Measurements from ENCODE around the gene ZNF618. TPM values are rescaled to one million over a fixed set of nuclear protein-coding genes. Genes with fewer than 3 reads are reported as not detected.

Gene ZNF618
- total RNA-seq, 5 donors from 2014 or later (not counting 1 experiment from before 2014, with no cell fraction given) = 0.73 to 3.0 (median 1.4) TPM

DNA sequence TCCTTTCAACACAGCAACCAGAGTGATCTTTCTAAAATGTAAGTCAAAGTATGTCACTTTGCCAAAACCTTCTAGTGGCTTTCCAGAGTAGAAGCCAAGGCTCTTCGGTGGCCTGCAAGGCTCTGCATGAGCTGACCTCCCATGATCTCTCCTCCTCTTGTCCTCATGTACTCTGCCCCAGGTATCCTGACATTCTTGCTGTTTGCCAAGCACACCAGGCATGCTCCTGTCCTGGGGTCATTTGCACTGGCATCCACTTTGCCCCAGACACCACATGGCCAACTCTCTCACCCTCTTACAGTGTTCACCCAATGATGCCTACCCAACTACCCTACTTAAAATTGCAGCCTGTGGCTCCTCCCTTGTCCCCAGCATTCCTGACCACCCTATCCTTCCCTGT, 86.3 kb downstream of the ZNF618 start:
- Histone ChIP-seq H3K4me3 (ENCODE audit: control insufficient read depth in 1 of 2, extremely low read depth in 1 of 2, low read length in 1 of 2) (no peak overlapping the region), H3K27me3 (replicated peaks in 1 of 2; ENCODE audit: control insufficient read depth in 2 of 2, extremely low read depth in 1 of 2, insufficient read depth in 2 of 2, low read length in 1 of 2) (no peaks in the 10 kb centered on the region), H3K36me3 (ENCODE audit: control insufficient read depth in 2 of 2, extremely low read depth in 1 of 2, insufficient read depth in 1 of 2, low read length in 1 of 2) (no peaks in the 10 kb centered on the region), H3K4me1 (ENCODE audit: control insufficient read depth in 1 of 2, extremely low read depth in 1 of 2, insufficient read depth in 2 of 2, low read length in 2 of 2) (no peaks in the 10 kb centered on the region), H3K27ac (ENCODE audit: low read length) (no peak overlapping the region), H3K9me3 (no peaks in the 10 kb centered on the region)
- Mint-ChIP-seq H3K4me3 (no peak overlapping the region), H3K36me3 (no peaks in the 10 kb centered on the region), H3K27ac (no peak overlapping the region), H3K4me1 (no peaks in the 10 kb centered on the region), H3K27me3 (no peaks in the 10 kb centered on the region), H3K9me3 (no peaks in the 10 kb centered on the region)
- DNase-seq = no peak
- ChIA-PET POLR2A (no interaction called here), CTCF (no interaction called here)
- 100% methylated on average over 1 of the region's 1 CpG for WGBS (ENCODE audit: insufficient coverage)
- ATAC-seq (replicated peaks in 1 of 4) = no peak

DNA sequence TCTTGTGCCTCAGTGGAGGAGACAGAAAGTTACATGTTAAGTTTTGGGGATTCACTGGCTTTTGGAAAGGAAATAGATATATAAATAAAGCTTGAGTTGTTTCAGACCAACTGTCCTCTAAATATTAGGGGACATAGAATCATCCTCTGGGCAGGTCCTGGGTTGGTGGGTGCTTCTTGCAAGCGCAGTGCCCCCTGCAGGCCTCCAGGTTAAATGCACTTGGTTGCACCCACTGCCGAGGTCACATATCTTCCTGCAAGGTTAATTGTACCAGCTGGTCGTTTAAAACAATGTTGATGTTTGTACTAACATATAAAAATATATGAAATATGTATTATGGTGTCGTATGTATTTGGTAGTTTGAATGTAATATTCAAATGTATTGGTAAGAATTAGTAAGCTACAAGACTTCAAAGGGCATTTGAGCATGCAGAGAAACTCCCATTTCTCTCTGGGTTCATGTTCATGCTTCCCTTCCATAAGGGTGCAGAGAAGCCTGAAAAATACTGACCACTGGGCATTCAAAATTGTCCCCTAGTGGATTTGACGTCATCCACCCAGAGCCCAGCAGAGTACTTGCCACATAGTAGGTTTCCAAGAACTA, 87.0 kb downstream of the ZNF618 start:
- Mint-ChIP-seq H3K9me3 (no peaks in the 10 kb centered on the region), H3K4me1 (no peaks in the 10 kb centered on the region), H3K27ac (no peak overlapping the region), H3K27me3 (no peaks in the 10 kb centered on the region), H3K4me3 (no peak overlapping the region), H3K36me3 (no peaks in the 10 kb centered on the region)
- ATAC-seq (replicated peaks in 1 of 4) (no peak), DNase-seq (peak in 6 of 35 experiments; percentile 1 to 16 (median 7))
- no peaks in the 10 kb centered on the region for H3K27me3 ChIP-seq (replicated peaks in 1 of 2; ENCODE audit: control insufficient read depth in 2 of 2, extremely low read depth in 1 of 2, insufficient read depth in 2 of 2, low read length in 1 of 2)
- no peaks in the 10 kb centered on the region for H3K9me3 ChIP-seq
- no peak overlapping the region for H3K4me3 ChIP-seq (ENCODE audit: control insufficient read depth in 1 of 2, extremely low read depth in 1 of 2, low read length in 1 of 2)
- no peak overlapping the region for H3K27ac ChIP-seq (ENCODE audit: low read length)
- POLR2A ChIA-PET = no interaction called here
- no CpG with 5 or more reads among the region's 5 CpGs for WGBS (ENCODE audit: insufficient coverage)
- no peaks in the 10 kb centered on the region for H3K4me1 ChIP-seq (ENCODE audit: control insufficient read depth in 1 of 2, extremely low read depth in 1 of 2, insufficient read depth in 2 of 2, low read length in 2 of 2)
- CTCF ChIA-PET = no interaction called here
- no peaks in the 10 kb centered on the region for H3K36me3 ChIP-seq (ENCODE audit: control insufficient read depth in 2 of 2, extremely low read depth in 1 of 2, insufficient read depth in 1 of 2, low read length in 1 of 2)

DNA sequence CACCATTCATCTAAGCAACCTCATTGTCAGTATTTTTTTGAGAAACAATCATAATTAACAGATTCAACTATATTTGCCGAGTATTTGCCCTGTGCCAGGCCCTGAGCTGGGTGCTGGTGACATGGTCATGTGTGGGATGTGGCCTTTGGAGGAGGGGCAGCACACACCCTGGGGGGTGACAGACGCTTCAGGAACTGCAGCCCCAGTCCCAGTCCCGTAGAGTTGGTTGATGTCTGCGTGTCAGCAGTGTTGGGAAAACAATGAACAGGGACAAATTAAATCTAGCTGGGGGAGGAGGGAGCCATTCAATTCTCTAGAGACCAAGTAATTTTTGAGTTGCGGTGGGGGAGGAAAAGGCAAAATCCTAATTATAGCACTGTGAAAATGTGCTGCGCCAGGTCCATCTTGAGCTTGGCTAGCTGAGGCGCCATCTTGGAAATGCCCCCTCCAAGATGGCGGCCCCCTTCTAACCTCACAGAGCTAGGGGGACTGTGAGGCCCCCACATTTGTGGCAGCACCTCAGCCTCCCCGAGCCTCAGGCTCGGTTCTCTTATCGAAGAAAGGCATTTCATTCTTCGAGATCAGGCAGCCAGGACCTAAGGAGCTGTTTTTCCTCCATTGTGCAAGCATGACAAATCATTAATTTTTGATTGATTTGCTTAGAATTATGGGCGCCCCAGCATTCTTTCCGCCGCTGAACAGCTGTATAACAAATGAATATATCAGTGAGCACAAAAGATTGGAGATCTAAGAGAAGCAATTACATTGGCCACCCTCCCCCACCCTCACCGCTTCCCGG, 87.8 kb downstream of the ZNF618 start:
- no peak for DNase-seq
- Histone ChIP-seq H3K36me3 (ENCODE audit: control insufficient read depth in 2 of 2, extremely low read depth in 1 of 2, insufficient read depth in 1 of 2, low read length in 1 of 2) (no peaks in the 10 kb centered on the region), H3K9me3 (no peaks in the 10 kb centered on the region), H3K27me3 (replicated peaks in 1 of 2; ENCODE audit: control insufficient read depth in 2 of 2, extremely low read depth in 1 of 2, insufficient read depth in 2 of 2, low read length in 1 of 2) (no peaks in the 10 kb centered on the region), H3K4me1 (ENCODE audit: control insufficient read depth in 1 of 2, extremely low read depth in 1 of 2, insufficient read depth in 2 of 2, low read length in 2 of 2) (no peaks in the 10 kb centered on the region), H3K4me3 (ENCODE audit: control insufficient read depth in 1 of 2, extremely low read depth in 1 of 2, low read length in 1 of 2) (no peak overlapping the region), H3K27ac (ENCODE audit: low read length) (no peak overlapping the region)
- H3K27me3 Mint-ChIP-seq = no peaks in the 10 kb centered on the region
- H3K4me1 Mint-ChIP-seq = no peaks in the 10 kb centered on the region
- no peak overlapping the region for H3K4me3 Mint-ChIP-seq
- CTCF ChIA-PET = no interaction called here
- no peaks in the 10 kb centered on the region for H3K9me3 Mint-ChIP-seq
- no peaks in the 10 kb centered on the region for H3K36me3 Mint-ChIP-seq
- POLR2A ChIA-PET = no interaction called here
- no peak overlapping the region for H3K27ac Mint-ChIP-seq
- 86% methylated on average over 7 of the region's 17 CpGs for WGBS (ENCODE audit: insufficient coverage)
- no peak for ATAC-seq (replicated peaks in 1 of 4)

DNA sequence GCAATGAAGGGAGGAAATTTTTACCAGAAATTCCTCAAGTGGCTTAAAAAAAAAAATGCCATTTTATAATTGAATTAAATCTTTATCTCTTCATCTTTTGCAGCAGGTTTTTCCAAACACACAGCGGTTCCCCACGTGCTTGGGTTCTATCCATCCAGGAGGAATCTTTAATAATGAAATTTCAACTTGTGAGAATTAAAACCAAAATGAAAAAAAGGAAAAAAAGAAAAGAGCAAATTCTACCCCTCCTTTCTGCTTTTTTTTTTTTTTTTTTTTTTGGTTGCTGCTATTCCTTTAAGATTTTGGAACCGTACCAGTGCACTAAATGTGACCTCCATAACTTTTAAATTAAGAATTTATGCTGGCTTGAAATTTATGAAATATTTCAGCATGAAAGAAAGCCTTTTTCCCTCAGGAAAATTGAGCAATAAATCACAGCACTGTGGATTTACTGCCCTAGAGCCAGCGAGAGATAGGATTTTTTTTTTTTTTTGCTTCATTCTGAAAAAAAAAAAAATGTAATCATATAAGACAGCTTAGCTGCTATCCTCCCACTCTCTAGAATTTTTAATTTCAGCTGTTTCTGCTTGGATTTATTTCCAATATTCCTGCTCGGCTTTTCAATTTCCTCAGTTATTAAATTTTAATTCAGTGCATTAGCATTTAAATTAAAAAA, 88.5 kb downstream of the ZNF618 start:
- ChIA-PET CTCF (no interaction called here), POLR2A (no interaction called here)
- Mint-ChIP-seq H3K9me3 (no peaks in the 10 kb centered on the region), H3K27ac (no peak overlapping the region), H3K4me1 (no peaks in the 10 kb centered on the region), H3K36me3 (no peaks in the 10 kb centered on the region), H3K4me3 (no peak overlapping the region), H3K27me3 (no peaks in the 10 kb centered on the region)
- Histone ChIP-seq H3K4me3 (ENCODE audit: control insufficient read depth in 1 of 2, extremely low read depth in 1 of 2, low read length in 1 of 2) (no peak overlapping the region), H3K9me3 (no peaks in the 10 kb centered on the region), H3K4me1 (ENCODE audit: control insufficient read depth in 1 of 2, extremely low read depth in 1 of 2, insufficient read depth in 2 of 2, low read length in 2 of 2) (no peaks in the 10 kb centered on the region), H3K27me3 (replicated peaks in 1 of 2; ENCODE audit: control insufficient read depth in 2 of 2, extremely low read depth in 1 of 2, insufficient read depth in 2 of 2, low read length in 1 of 2) (no peaks in the 10 kb centered on the region), H3K27ac (ENCODE audit: low read length) (no peak overlapping the region), H3K36me3 (ENCODE audit: control insufficient read depth in 2 of 2, extremely low read depth in 1 of 2, insufficient read depth in 1 of 2, low read length in 1 of 2) (no peaks in the 10 kb centered on the region)
- no CpG with 5 or more reads among the region's 5 CpGs for WGBS (ENCODE audit: insufficient coverage)
- ATAC-seq (replicated peaks in 1 of 4) = no peak
- no peak for DNase-seq

DNA sequence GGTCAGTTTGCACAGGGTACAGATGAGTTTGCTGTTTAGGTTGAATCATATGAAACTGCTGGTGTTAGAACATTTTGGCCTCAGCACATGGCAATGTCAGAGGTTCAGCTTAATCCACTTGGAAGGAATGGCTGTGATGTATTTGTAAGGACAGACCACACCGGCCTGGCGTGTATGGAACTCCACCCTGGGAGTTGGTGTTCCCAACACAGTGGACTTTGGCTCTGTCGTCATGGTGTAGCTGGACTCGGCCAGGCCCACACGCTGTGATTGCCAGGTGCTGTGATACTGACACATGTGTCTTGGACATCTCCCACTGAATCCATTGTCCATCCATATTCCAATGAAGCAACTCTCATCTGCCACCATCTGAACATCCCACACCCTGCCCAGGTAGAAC, 90.3 kb downstream of the ZNF618 start:
- no peak overlapping the region for H3K27ac Mint-ChIP-seq
- no peaks in the 10 kb centered on the region for H3K36me3 Mint-ChIP-seq
- CTCF ChIA-PET = no interaction called here
- no peak overlapping the region for H3K4me3 ChIP-seq (ENCODE audit: control insufficient read depth in 1 of 2, extremely low read depth in 1 of 2, low read length in 1 of 2)
- no peaks in the 10 kb centered on the region for H3K4me1 Mint-ChIP-seq
- no peaks in the 10 kb centered on the region for H3K36me3 ChIP-seq (ENCODE audit: control insufficient read depth in 2 of 2, extremely low read depth in 1 of 2, insufficient read depth in 1 of 2, low read length in 1 of 2)
- no peaks in the 10 kb centered on the region for H3K9me3 ChIP-seq
- POLR2A ChIA-PET = no interaction called here
- H3K4me1 ChIP-seq (ENCODE audit: control insufficient read depth in 1 of 2, extremely low read depth in 1 of 2, insufficient read depth in 2 of 2, low read length in 2 of 2) = no peaks in the 10 kb centered on the region
- no peak for ATAC-seq (replicated peaks in 1 of 4)
- no peak overlapping the region for H3K4me3 Mint-ChIP-seq
- no peak for DNase-seq
- no peak overlapping the region for H3K27ac ChIP-seq (ENCODE audit: low read length)
- 98% methylated on average over 5 of the region's 5 CpGs for WGBS (ENCODE audit: insufficient coverage)
- no peaks in the 10 kb centered on the region for H3K27me3 ChIP-seq (replicated peaks in 1 of 2; ENCODE audit: control insufficient read depth in 2 of 2, extremely low read depth in 1 of 2, insufficient read depth in 2 of 2, low read length in 1 of 2)
- no peaks in the 10 kb centered on the region for H3K9me3 Mint-ChIP-seq
- no peaks in the 10 kb centered on the region for H3K27me3 Mint-ChIP-seq

DNA sequence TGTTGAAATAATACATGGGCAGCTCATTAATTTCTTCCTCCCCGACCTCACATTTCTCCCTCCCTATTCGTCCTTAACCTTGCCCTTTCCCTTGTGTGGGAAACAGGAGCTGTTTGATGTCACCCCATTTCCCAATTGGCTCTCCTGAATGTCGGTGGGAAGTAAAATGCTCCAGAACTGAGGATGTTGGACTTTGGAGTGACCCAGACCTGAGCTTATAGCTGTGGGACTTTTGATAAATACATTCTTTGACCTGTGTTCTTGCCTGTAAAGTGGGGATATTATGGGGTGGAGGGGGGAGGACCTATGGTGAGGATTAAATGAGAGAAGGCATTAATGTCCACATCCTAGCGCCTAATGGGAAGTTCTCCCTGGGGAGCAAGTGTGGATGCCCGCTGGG, 91.3 kb downstream of the ZNF618 start:
- 83% methylated on average over 2 of the region's 5 CpGs for WGBS (ENCODE audit: insufficient coverage)
- ChIA-PET POLR2A (no interaction called here), CTCF (no interaction called here)
- H3K27me3 ChIP-seq (replicated peaks in 1 of 2; ENCODE audit: control insufficient read depth in 2 of 2, extremely low read depth in 1 of 2, insufficient read depth in 2 of 2, low read length in 1 of 2) = no peaks in the 10 kb centered on the region
- H3K4me3 ChIP-seq (ENCODE audit: control insufficient read depth in 1 of 2, extremely low read depth in 1 of 2, low read length in 1 of 2) = no peak overlapping the region
- DNase-seq (no peak), ATAC-seq (replicated peaks in 1 of 4) (no peak)
- no peaks in the 10 kb centered on the region for H3K4me1 ChIP-seq (ENCODE audit: control insufficient read depth in 1 of 2, extremely low read depth in 1 of 2, insufficient read depth in 2 of 2, low read length in 2 of 2)
- no peak overlapping the region for H3K27ac ChIP-seq (ENCODE audit: low read length)
- no peaks in the 10 kb centered on the region for H3K9me3 Mint-ChIP-seq
- H3K4me1 Mint-ChIP-seq = no peaks in the 10 kb centered on the region
- H3K36me3 Mint-ChIP-seq = no peaks in the 10 kb centered on the region
- H3K27ac Mint-ChIP-seq = no peak overlapping the region
- no peak overlapping the region for H3K4me3 Mint-ChIP-seq
- no peaks in the 10 kb centered on the region for H3K27me3 Mint-ChIP-seq
- no peaks in the 10 kb centered on the region for H3K9me3 ChIP-seq
- H3K36me3 ChIP-seq (ENCODE audit: control insufficient read depth in 2 of 2, extremely low read depth in 1 of 2, insufficient read depth in 1 of 2, low read length in 1 of 2) = no peaks in the 10 kb centered on the region

Data from T-cell (primary cell).